ENCODE data around the gene RXRA.

The RXRA gene

DNA sequence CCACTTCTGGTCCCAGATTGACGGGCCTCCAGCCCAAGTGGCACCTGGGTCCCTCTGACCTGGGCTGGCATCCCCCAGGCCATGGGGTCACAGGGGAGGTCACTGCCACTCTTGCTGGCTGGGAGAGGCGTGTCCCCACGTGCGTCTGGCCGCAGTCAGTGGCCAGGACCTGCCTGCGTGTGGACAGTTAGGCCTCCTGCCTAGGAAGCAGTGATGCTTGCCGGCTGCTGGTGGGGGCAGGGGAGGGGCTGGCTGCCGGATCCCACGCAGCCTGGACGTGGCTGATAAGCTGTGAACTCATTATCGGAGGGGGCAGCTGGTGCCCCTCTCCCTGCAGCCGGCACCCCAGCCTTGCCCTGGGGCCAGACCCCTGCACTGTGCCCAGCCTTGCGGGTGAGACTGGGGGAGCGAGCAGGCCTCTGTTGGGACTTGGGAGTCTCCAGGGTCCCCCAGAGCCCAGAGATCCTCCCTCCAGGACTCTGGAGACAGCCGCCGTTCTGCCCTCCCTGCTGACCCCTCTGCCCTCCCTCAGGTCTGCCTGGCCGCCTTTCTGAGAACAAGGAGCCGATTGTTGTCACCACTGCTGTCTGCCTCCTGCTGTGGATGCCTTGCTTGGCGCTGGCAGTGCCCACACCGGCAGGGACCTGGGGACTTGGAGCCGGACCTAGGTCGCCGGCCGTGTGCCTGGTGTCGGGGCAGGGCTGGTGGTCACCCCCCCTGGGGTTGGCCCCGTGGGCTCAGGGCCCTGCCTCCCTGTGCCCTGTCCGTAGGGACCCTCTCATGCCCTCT, 12.3 kb downstream of the RXRA start:
- no peak for DNase-seq (ENCODE audit: low read depth)

GRCh38 chr9:134339183-134339806, 13.0 kb downstream of the RXRA start:
- no peak for DNase-seq (ENCODE audit: low read depth)

- no peak for DNase-seq (ENCODE audit: low read depth)
Measured at GRCh38 chr9:134340475-134341160, 14.4 kb downstream of the RXRA start.

- no peak for DNase-seq (ENCODE audit: low read depth)
Measured at GRCh38 chr9:134341306-134341705, 15.1 kb downstream of the RXRA start.

DNA sequence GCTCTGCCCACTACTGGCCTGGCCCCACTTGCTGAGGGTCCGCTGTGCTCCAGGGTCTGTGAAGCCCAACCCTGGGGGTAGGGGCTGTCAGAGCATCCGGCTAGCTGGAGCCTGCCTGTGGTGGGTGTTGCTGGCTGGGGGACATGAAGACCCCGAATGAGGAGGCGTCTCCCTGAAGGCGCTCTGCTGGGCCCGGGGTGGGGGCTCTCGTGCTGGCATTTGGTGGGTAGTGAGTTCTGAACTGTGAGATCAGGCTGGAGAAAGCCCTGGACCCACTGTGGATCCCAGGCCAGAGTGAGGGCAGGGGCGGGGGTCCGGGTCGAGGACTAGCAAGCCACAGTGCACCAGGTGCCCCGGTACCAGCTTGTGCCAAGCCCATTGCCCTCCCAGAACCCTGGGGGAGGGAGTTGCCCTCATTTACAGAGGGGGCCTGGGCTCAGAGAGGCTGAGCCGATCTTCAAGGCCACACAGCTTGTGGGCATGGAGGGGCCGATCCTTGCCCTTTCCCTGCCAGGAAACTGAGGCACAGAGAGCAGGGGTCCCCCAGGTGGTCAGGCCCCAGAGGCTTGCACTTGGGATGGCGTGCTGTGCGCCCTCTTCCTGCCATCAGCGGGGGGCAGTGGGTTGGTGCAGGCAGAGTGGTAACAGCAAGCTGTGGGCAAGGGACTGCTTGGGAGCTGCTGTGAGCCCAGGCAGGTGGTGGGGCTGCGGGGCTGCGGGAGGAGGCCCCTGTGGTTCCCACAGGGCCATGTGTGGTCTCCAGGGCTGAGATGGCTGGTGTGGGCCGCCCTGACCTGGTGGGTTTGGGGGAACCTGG, 15.9 kb downstream of the RXRA start:
- DNase-seq (ENCODE audit: low read depth): no peak

- DNase-seq (ENCODE audit: low read depth): no peak
Measured at GRCh38 chr9:134342746-134343115, 16.5 kb downstream of the RXRA start.

- DNase-seq (ENCODE audit: low read depth): no peak
Measured at GRCh38 chr9:134343637-134344036, 17.4 kb downstream of the RXRA start.

DNA sequence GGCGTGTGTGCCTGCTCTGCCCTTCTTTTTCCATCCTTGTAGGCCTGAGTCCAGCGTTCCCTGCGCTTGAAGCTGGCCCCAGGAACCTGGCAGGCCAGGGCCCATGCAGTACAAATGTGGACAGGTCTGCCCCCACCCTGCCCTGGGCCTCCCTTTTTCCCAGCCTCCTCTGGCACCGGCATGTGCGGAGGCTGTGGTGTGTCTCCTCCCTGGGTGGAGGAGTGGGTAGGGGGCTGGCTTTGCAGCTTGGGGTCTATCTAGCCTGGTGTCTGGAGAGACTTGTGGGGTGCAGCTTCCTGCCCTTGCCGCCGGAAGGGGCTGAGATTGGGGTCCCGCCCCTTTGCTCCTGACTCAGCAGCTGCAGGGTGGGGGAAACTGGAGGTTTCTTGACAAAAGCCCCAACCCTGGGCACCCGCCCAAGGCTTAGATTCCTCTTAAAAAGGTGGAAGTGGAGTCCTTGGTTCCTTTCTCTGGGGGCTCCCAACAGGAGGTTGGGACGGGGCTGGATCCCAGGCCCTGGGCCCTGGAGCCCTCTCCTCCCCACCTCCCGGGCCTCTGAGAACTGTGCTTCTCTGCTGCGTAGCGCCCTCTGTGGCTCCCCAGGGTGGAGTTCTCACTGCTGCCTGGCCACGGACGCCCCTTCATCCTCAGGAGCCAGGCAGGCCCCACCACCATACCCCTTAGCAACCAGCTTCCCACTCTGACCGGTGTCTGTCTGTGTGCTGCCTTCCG, 18.0 kb downstream of the RXRA start:
- peak; percentile 23 for DNase-seq (ENCODE audit: low read depth)

- no peak for DNase-seq (ENCODE audit: low read depth)
Measured at GRCh38 chr9:134344800-134345310, 18.6 kb downstream of the RXRA start.

- DNase-seq (ENCODE audit: low read depth): no peak
Measured at GRCh38 chr9:134345737-134346136, 19.5 kb downstream of the RXRA start.

DNA sequence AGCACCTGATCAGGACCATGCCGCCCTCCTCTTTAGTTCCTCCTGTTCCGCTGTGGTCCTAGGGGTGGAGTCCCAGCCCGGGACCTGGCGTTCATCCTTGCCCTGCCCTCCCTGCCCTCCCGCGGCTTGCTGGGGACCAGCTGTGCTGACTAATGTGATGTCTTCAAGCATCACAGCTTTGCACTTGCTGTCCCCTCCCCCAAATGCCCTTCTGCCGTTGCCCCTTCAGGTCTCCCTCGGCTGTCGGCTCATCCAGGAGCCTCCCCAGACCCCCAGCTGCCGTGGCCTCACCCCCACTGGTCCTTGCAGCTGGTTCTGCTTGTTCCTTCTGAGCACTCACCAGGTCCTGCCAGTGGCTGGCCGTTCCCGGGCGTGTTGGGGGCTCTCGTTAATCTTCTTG, 19.9 kb downstream of the RXRA start:
- DNase-seq (ENCODE audit: low read depth): no peak

DNA sequence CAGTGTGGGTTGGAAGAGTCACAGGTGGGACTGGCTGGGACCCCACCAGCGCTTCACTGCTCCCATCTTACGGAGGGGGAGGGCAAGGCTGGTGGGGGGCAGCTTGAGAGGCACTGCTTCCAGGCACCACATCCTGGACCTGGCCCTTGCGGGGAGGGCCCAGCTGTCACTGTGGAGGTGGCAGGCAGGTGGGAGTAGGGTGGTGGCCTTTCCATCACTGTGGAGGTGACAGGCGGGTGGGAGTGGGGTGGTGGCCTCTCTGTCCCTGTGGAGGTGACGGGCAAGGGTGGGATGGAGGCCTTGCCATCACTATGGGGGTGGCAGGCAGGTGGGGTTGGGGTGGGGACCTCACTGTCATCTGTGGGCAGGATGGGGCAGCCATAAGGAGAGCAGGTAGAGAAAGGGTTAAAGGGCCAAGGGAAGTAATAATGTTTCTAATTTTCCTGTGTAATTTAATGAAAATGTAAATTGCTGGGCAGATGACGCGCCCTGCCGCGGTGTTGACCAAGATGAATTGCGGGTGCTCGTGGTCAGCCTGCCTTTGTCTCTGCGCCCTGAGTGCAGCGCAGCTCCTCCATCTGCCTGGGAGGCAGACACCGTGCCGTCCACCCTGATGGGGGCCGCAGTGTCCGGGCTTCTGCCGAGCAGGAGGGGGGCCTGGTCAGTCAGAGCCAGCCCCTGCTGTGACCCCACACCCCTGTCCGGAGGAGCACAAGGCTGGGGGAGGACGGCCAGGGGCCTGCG, 20.8 kb downstream of the RXRA start:
- DNase-seq (ENCODE audit: low read depth): no peak

- no peak for DNase-seq (ENCODE audit: low read depth)
Measured at GRCh38 chr9:134347996-134348395, 21.7 kb downstream of the RXRA start.

DNA sequence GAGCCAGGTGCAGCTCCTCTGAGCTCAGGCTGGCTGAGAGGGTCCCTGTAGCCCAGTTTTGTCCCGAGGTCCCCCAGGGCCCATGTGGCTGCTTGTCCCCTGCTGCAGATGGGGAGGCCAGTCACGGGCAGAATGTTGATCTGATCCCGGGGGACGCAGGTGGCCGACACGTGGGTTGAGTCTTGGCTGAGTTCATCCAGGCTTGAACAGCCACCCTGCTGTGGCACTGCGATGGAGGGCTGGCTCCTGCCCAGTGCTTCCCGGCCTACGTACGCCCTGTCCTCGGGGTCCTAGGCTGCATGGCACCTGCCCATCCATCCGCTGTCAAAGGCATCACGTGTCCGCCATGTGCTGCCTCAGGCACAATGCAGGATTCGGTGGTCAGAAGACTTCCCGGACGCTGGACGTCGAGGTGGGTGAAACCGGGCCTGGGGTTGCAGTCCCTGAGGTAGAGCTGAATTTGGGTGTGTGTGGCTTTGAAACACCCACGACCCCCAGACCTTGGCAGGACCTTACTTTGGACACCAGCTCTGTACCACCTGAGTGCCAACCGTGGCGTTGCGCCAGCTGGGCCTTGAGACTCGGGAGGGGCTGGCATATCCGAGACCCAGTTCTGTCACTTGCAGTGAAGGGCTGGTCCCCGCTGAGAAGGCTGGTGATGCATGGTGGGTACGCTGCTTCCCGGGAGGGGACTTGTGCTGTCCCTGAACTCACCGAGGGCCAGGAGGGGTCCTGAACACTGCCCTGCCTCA, 22.3 kb downstream of the RXRA start:
- no peak for DNase-seq (ENCODE audit: low read depth)

GRCh38 chr9:134349936-134350335, 23.7 kb downstream of the RXRA start:
- DNase-seq (ENCODE audit: low read depth): no peak

- DNase-seq (ENCODE audit: low read depth): no peak
Measured at GRCh38 chr9:134350416-134350994, 24.2 kb downstream of the RXRA start.

- DNase-seq (ENCODE audit: low read depth): no peak
Measured at GRCh38 chr9:134351606-134352176, 25.4 kb downstream of the RXRA start.

DNA sequence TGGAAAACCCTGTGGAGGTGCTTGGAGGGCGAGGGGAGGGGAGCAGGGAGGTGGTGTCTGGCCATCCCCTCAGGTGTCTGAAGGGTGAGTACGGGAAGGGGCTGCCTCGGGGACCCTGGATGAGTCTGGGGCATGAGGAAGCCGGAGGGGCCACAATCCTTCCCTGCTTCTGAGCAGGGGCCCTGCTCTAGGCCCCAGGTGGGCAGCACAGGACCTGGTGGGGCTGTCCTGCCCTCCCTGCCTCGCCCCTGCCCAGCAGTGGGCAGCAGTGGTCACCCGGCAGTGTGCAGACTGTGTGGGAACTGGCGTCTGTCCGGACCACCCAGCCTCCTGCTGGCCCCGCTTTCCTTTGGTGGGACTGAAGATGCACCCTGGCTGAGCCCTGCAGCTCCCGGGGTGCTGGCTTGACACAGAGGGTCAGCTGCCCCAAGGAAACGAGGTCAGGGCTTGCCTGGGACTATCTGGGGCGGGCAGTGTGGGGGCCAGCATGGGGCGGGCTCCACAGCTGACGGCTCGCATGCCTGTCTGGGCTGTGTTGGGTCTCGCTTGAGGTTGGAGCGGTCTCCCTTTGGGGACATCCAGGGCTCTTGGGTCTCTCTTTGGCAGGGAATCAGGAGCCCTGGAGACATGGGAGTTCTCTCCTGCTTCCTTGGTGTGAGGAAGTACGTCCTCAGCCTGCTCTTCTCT, 26.1 kb downstream of the RXRA start:
- no peak for DNase-seq (ENCODE audit: low read depth)

- no peak for DNase-seq (ENCODE audit: low read depth)
Measured at GRCh38 chr9:134353539-134353938, 27.3 kb downstream of the RXRA start.
